HG03139 (cell line): ENCODE data around the gene PUSL1.

Experiments
- ATAC-seq: cut with Tn5 transposase; IDR thresholded peaks from one replicate; pipeline ENCODE4 v1.9.1; 2021; ENCODE audit not compliant: unreplicated experiment

Gene PUSL1

DNA sequence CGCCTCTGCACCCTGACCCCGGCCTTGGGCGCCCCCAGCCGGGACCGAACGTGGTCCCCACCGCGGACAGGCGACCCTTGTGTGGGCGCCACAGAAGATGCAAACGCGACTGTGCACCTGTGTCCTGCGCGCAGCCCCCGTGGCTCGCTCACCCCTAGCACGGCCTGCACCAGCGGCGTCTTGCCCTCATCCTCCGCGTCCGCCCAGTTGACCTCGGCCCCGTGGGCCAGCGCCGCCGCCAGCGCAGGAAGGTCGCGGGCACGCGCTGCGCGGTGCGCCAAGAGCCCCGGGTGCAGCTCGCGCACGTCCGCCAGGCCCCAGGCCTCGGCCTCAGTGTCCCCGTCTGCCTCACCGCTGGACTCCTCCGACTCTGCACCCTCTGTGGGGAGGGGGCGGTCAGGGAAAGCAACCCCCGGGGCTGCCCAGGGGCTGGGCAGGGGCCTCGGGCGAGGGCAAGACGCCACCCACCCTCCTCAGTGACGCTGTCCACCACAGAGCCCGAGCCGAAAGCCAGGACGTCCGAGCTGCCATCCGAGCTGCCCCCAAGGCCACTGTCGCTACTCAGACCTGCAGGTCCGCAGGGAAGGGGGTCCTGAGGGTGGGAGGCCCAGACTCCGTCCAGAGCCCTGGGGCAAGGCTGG lies 14.0 kb upstream of the PUSL1 start:
- ATAC-seq, result no peak

GRCh38 chr1:1295154-1295923 lies 13.1 kb upstream of the PUSL1 start:
- no peak for ATAC-seq

DNA sequence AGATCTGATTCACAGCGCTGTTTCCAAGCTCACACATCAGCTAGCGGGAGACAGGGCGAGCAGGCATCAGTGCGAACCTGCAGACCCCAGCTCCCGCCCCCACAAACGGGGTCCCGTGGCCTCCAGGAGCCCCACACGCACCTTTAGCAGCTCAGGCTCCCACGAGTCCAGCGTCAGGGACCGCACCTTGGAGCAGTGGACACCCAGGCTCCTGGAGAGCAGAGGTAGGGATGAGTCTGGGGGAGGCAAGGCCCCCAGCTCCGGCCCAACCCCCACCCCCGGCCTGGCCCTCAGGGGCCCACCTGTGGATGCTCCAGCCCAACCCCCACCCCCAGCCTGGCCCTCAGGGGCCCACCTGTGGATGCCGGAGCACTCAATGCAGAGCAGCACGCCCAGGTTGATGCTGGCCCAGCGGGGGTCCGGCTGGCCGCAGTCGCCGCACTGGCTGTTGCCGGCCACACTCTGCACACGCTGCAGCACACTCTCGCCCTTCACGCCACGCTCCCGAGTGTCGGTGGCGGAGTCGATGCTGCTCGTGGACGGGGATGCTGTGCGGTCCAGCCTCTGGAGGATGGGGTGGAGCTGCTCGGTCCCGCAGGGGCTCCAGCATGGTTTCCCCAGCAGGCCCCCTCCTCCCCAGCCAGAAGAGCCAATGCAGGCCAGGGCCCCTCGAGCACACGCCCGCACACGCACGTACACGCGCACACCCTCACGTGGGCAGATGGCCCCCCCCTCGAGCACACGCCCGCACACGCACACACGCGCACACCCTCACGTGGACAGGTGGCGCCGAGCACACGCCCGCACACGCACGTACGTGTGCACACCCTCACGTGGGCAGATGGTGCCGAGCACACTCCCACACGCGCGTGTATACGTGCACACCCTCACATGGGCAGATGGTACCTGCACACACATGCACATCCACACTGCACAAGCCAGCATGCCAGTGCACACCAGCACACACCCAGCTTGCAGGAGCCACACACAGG lies 12.0 kb upstream of the PUSL1 start:
- ATAC-seq, result no peak

GRCh38 chr1:1297802-1298424 lies 10.5 kb upstream of the PUSL1 start:
- ATAC-seq, result no peak

- ATAC-seq, result no peak
These were observed 9.3 kb upstream of the PUSL1 start for GRCh38 chr1:1298861-1299685.

- no peak for ATAC-seq
These were observed 8.6 kb upstream of the PUSL1 start for GRCh38 chr1:1299686-1300351.

GRCh38 chr1:1300352-1300739 lies 8.1 kb upstream of the PUSL1 start:
- ATAC-seq, result no peak

GRCh38 chr1:1302006-1302430 lies 6.4 kb upstream of the PUSL1 start:
- no peak for ATAC-seq

GRCh38 chr1:1302951-1303509 lies 5.4 kb upstream of the PUSL1 start:
- ATAC-seq, result no peak

DNA sequence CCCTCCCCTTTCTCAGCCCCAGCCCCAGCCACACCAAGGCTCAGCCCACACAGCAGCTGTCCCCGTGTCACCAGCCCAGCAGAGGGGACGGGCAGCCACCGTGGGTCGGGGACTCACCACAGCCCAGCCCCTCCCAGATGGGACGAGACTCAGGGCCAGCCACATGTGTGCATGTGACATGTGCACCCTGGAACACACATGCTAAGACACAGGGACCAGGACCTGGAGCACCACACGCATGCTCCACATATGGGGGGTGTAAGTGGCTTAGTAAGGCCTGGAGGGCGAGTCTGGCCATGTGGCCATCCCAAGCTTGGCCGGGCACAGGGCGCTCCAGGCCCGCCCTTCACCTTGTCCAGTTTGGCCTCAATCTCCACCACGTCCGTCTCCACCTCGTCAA lies 4.7 kb upstream of the PUSL1 start:
- no peak for ATAC-seq

DNA sequence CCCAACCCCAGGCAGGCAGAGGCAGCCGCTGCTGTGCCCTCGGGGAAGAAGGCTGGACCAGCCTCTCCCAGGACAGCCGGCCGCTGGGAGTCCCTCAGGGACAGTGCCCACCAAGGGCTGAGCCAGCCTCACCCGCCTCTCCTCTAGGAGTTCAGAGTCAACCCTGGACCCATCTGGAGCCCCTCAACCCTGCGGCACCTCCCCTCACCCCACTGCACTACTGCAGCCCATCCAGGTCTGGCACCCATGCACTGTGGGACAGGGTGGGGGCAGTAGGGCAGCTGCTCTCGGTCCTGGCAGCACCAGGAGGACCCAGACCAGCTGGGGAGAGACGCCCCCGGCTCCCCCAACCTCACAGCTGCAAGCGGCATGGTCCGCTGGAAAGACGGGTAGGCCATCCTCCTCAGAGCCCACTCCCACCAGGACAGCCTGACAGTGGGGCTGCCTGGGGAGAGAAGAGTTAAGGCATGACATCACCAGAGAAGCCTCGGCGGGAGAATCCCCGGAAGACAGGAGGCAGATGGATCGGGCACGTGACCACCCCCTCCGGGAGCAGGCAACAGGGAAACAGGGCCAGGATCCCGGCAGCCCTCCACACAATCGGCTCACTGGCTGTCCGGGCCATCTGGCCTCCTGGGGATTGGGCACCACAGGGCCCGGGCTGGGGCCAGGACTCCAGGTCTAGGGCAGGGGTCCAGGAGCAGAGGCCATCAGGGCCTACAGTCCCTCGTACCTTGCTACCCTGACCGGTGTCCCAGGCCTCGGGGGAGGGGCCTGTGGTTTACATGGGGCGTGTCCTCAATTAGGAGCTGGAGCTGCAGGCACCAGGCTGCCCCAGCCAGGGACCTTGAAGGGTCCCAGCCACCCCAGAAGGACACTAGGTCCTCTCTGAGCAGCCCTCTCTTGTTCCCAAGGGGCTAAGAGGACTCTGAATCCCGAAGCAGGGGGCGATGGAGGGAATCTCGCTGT lies 3.8 kb upstream of the PUSL1 start:
- no peak for ATAC-seq

GRCh38 chr1:1305300-1306069 lies 2.9 kb upstream of the PUSL1 start:
- ATAC-seq, result no peak

- no peak for ATAC-seq
These were observed 2.2 kb upstream of the PUSL1 start for GRCh38 chr1:1306070-1306660.

GRCh38 chr1:1306661-1307260 lies 1.6 kb upstream of the PUSL1 start:
- no peak for ATAC-seq

GRCh38 chr1:1307261-1307922 lies 1.0 kb upstream of the PUSL1 start:
- ATAC-seq, result no peak

GRCh38 chr1:1308756-1309250 lies 406 bp downstream of the PUSL1 start:
- ATAC-seq, result peak; percentile 2
